ENCODE measurements around the gene CASP7.
"Not testable (repeated sequence)": the region's sequence is repeated elsewhere in the genome, so short reads cannot be mapped to it uniquely, and the experiment has no call there.

The CASP7 gene

GRCh38 chr10:113651898-113652297 is 27.8 kb upstream of the CASP7 start:
- H3K4me3 ChIP-seq (replicated peaks; ENCODE audit: low read depth, low read length), result no peak overlapping the region

GRCh38 chr10:113652456-113652855 is 27.3 kb upstream of the CASP7 start:
- not testable (repeated sequence) for DNase-seq (ENCODE audit: extremely low read depth, low read depth); H3K4me3 ChIP-seq (replicated peaks; ENCODE audit: low read depth, low read length)

More at GRCh38 chr10:113651898-113652297, 27.8 kb upstream of the CASP7 start:
- TF ChIP-seq CTCF (IDR thresholded peaks at IDR 0.05; ENCODE audit: low read depth, low read length, missing control alignments), result no peak
- no peak for DNase-seq (ENCODE audit: extremely low read depth, low read depth)

GRCh38 chr10:113656896-113657295 is 22.8 kb upstream of the CASP7 start:
- no peak overlapping the region for H3K4me3 ChIP-seq (replicated peaks; ENCODE audit: low read depth, low read length)
- no peak for TF ChIP-seq CTCF (IDR thresholded peaks at IDR 0.05; ENCODE audit: low read depth, low read length, missing control alignments)
- DNase-seq (ENCODE audit: extremely low read depth, low read depth), result no peak

- no peak overlapping the region for H3K4me3 ChIP-seq (replicated peaks; ENCODE audit: low read depth, low read length)
- TF ChIP-seq CTCF (IDR thresholded peaks at IDR 0.05; ENCODE audit: low read depth, low read length, missing control alignments), result no peak
Observed at GRCh38 chr10:113657544-113657943, 22.2 kb upstream of the CASP7 start.

GRCh38 chr10:113661332-113661731 is 18.4 kb upstream of the CASP7 start:
- no peak for TF ChIP-seq CTCF (IDR thresholded peaks at IDR 0.05; ENCODE audit: low read depth, low read length, missing control alignments)
- DNase-seq (ENCODE audit: extremely low read depth, low read depth), result no peak
- H3K4me3 ChIP-seq (replicated peaks; ENCODE audit: low read depth, low read length), result no peak overlapping the region

More at GRCh38 chr10:113657544-113657943, 22.2 kb upstream of the CASP7 start:
- no peak for DNase-seq (ENCODE audit: extremely low read depth, low read depth)

GRCh38 chr10:113663142-113663541 is 16.6 kb upstream of the CASP7 start:
- DNase-seq (ENCODE audit: extremely low read depth, low read depth), result no peak
- H3K4me3 ChIP-seq (replicated peaks; ENCODE audit: low read depth, low read length), result no peak overlapping the region
- no peak for TF ChIP-seq CTCF (IDR thresholded peaks at IDR 0.05; ENCODE audit: low read depth, low read length, missing control alignments)

- no peak for DNase-seq (ENCODE audit: extremely low read depth, low read depth)
- no peak for TF ChIP-seq CTCF (IDR thresholded peaks at IDR 0.05; ENCODE audit: low read depth, low read length, missing control alignments)
- no peak within 1 kb of the TSS for H3K4me3 ChIP-seq (replicated peaks; ENCODE audit: low read depth, low read length)
Observed at GRCh38 chr10:113663908-113664307, 15.8 kb upstream of the CASP7 start, which contains the start of gene NRAP. Gene NRAP (minus strand): TSS chr10:113664041. CDS start chr10:113663882, 159 bp downstream.
